H9 (cell line): ENCODE measurements around the gene ALOX12. TPM values are rescaled to one million over a fixed set of nuclear protein-coding genes. Genes with fewer than 3 reads are reported as not detected.

Experiments
- DNase-seq: peaks from one replicate; pipeline ENCODE4 v3.0.0-alpha.2; 2017
- H2AFZ ChIP-seq: one replicate; pipeline ENCODE4 v1.6.1; 2013; ENCODE audit warnings: mild to moderate bottlenecking, low read length, control low read depth, moderate library complexity
- H2AK5ac ChIP-seq: 2 replicates; pipeline ENCODE4 v1.6.1; 2013; ENCODE audit warnings: low read length, control low read depth, mixed read lengths; ENCODE audit not compliant: insufficient read length
- H2BK120ac ChIP-seq: one replicate; pipeline ENCODE4 v1.6.1; 2013; ENCODE audit warnings: low read depth, mild to moderate bottlenecking, low read length, control low read depth, inconsistent platforms; ENCODE audit not compliant: poor library complexity, severe bottlenecking
- H2BK12ac ChIP-seq: 2 replicates; pipeline ENCODE4 v1.6.1; 2013; ENCODE audit warnings: low read length, control low read depth, mixed read lengths, low read depth; ENCODE audit not compliant: insufficient read length
- H2BK15ac ChIP-seq: 2 replicates; pipeline ENCODE4 v1.6.1; 2013; ENCODE audit warnings: low read depth, low read length, control low read depth
- H2BK20ac ChIP-seq: one replicate; pipeline ENCODE4 v1.6.1; 2013; ENCODE audit warnings: low read depth, mild to moderate bottlenecking, low read length, control low read depth, inconsistent platforms; ENCODE audit not compliant: poor library complexity, severe bottlenecking
- H2BK5ac ChIP-seq: 2 replicates; pipeline ENCODE4 v1.6.1; 2013; ENCODE audit warnings: low read length, control low read depth, mixed read lengths; ENCODE audit not compliant: insufficient read length
- H3K14ac ChIP-seq: 2 replicates; pipeline ENCODE4 v1.6.1; 2013; ENCODE audit warnings: low read length, control low read depth; ENCODE audit not compliant: insufficient read depth
- H3K18ac ChIP-seq: 2 replicates; pipeline ENCODE4 v1.6.1; 2013; ENCODE audit warnings: low read depth, mild to moderate bottlenecking, mixed read lengths, low read length, control low read depth; ENCODE audit not compliant: insufficient read length
- H3K23ac ChIP-seq: 2 replicates; pipeline ENCODE4 v1.6.1; 2013; ENCODE audit warnings: low read length, control low read depth, mixed read lengths, low read depth; ENCODE audit not compliant: insufficient read length
- H3K23me2 ChIP-seq: 2 replicates; pipeline ENCODE4 v1.6.1; 2013; ENCODE audit warnings: low read depth, mild to moderate bottlenecking, mixed read lengths, low read length, control low read depth; ENCODE audit not compliant: insufficient read length, poor library complexity, severe bottlenecking
- H3K27ac ChIP-seq: 2 replicates; pipeline ENCODE4 v1.5.1; 2013; ENCODE audit warnings: low read length, control low read depth, mixed read lengths, low read depth; ENCODE audit not compliant: insufficient read length
- H3K27me3 ChIP-seq: 2 replicates; pipeline ENCODE4 v1.6.1; 2013; ENCODE audit warnings: low read length, control low read depth, inconsistent platforms; ENCODE audit not compliant: insufficient read depth
- H3K4ac ChIP-seq: 2 replicates; pipeline ENCODE4 v1.6.1; 2013; ENCODE audit warnings: low read depth, mild to moderate bottlenecking, control low read depth, inconsistent platforms, low read length, moderate library complexity
- H3K4me1 ChIP-seq: 2 replicates; pipeline ENCODE4 v1.6.1; 2013; ENCODE audit warnings: low read length, control low read depth, inconsistent platforms; ENCODE audit not compliant: insufficient read depth
- H3K4me2 ChIP-seq: 2 replicates; pipeline ENCODE4 v1.6.1; 2013; ENCODE audit warnings: low read length, control low read depth, mixed read lengths; ENCODE audit not compliant: insufficient read length, insufficient read depth
- H3K56ac ChIP-seq: 2 replicates; pipeline ENCODE4 v1.6.1; 2013; ENCODE audit warnings: low read depth, mild to moderate bottlenecking, mixed read lengths, low read length, control low read depth; ENCODE audit not compliant: insufficient read length
- H3K79me1 ChIP-seq: 2 replicates; pipeline ENCODE4 v1.6.1; 2013; ENCODE audit warnings: low read depth, mild to moderate bottlenecking, moderate library complexity, low read length, control low read depth, inconsistent platforms; ENCODE audit not compliant: insufficient read depth, poor library complexity, severe bottlenecking
- H3K79me2 ChIP-seq: 2 replicates; pipeline ENCODE4 v1.6.1; 2013; ENCODE audit warnings: low read length, control low read depth, inconsistent platforms; ENCODE audit not compliant: insufficient read depth
- H3K9ac ChIP-seq: 2 replicates; pipeline ENCODE4 v1.6.1; 2013; ENCODE audit warnings: low read length, control low read depth, mixed read lengths; ENCODE audit not compliant: insufficient read length; ENCODE audit errors: extremely low read depth
- H3K9me3 ChIP-seq: one replicate; pipeline ENCODE4 v1.6.1; 2013; ENCODE audit warnings: low read depth, low read length, inconsistent platforms; ENCODE audit not compliant: control insufficient read depth
- H3T11ph ChIP-seq: one replicate; pipeline ENCODE4 v1.6.1; 2013; ENCODE audit warnings: mild to moderate bottlenecking, low read length, control low read depth, inconsistent platforms
- H4K20me1 ChIP-seq: one replicate; pipeline ENCODE4 v1.6.1; 2013; ENCODE audit not compliant: control insufficient read depth, insufficient read length, insufficient read depth
- H4K5ac ChIP-seq: 2 replicates; pipeline ENCODE4 v1.6.1; 2013; ENCODE audit warnings: low read depth, mild to moderate bottlenecking, mixed read lengths, low read length, control low read depth; ENCODE audit not compliant: insufficient read length
- H4K8ac ChIP-seq: replicated peaks from 2 replicates; pipeline ENCODE4 v1.6.1; 2013; ENCODE audit warnings: low read length, control low read depth, mixed read lengths, low read depth; ENCODE audit not compliant: insufficient read length
- H4K91ac ChIP-seq: 2 replicates; pipeline ENCODE4 v1.6.1; 2013; ENCODE audit warnings: low read depth, mild to moderate bottlenecking, moderate library complexity, mixed read lengths, low read length, control low read depth; ENCODE audit not compliant: insufficient read length
- H3K27ac Mint-ChIP-seq, 3 experiments: 2 replicates in 2 of 3; 3 replicates in 1 of 3; pipeline ENCODE4 v1.8.0; 2020 to 2021; ENCODE audit warnings: mixed read lengths in 3 of 3, mild to moderate bottlenecking in 1 of 3, moderate library complexity in 1 of 3
- H3K27me3 Mint-ChIP-seq: 2 replicates; pipeline ENCODE4 v1.8.0; 2021; ENCODE audit warnings: low read depth, mild to moderate bottlenecking, moderate library complexity, mixed read lengths
- H3K36me3 Mint-ChIP-seq, 3 experiments: 2 replicates in 2 of 3; 3 replicates in 1 of 3; pipeline ENCODE4 v1.8.0; 2020 to 2021; ENCODE audit warnings: low read depth in 3 of 3, mixed read lengths in 3 of 3; ENCODE audit not compliant: insufficient read depth in 1 of 3
- H3K4me1 Mint-ChIP-seq, 2 experiments: 2 replicates each; pipeline ENCODE4 v1.8.0; 2020; ENCODE audit warnings: mixed read lengths in 2 of 2
- H3K4me3 Mint-ChIP-seq, 2 experiments: 2 replicates in 1 of 2; 3 replicates in 1 of 2; pipeline ENCODE4 v1.8.0; 2020 to 2021; ENCODE audit warnings: mild to moderate bottlenecking in 2 of 2, mixed read lengths in 2 of 2, moderate library complexity in 1 of 2
- H3K9me3 Mint-ChIP-seq, 2 experiments: 2 replicates in 1 of 2; 3 replicates in 1 of 2; pipeline ENCODE4 v1.8.0; 2020; ENCODE audit warnings: mild to moderate bottlenecking in 2 of 2, mixed read lengths in 2 of 2, moderate library complexity in 1 of 2
- WGBS: extraction: QIAGEN DNeasy Blood & Tissue Kit; methylation state at CpG from one replicate; pipeline ENCODE4 v1.1.7; 2013; ENCODE audit warnings: missing lambda C conversion rate, low lambda C conversion rate, mixed read lengths; ENCODE audit not compliant: insufficient read length; ENCODE audit errors: extremely low coverage; 5-methylcytosine and 5-hydroxymethylcytosine counted together
- long read RNA-seq: library from polyadenylated mRNA; unstranded; transcript quantifications from one replicate; pipeline ENCODE4 v2.0.0, GENCODE V29; 2020
- total RNA-seq: library from RNA; stranded (reverse); gene quantifications from 2 replicates; pipeline ENCODE4 v1.2.1, GENCODE V29; 2021
- TF ChIP-seq, protein P1 (sequence below): fragments of 200-600 bp; sonication (generic); conservative IDR thresholded peaks from 3 replicates; pipeline ENCODE4 v1.8.0; 2021; ENCODE audit warnings: antibody characterized with exemption, mild to moderate bottlenecking

ALOX12 gene, protein sequence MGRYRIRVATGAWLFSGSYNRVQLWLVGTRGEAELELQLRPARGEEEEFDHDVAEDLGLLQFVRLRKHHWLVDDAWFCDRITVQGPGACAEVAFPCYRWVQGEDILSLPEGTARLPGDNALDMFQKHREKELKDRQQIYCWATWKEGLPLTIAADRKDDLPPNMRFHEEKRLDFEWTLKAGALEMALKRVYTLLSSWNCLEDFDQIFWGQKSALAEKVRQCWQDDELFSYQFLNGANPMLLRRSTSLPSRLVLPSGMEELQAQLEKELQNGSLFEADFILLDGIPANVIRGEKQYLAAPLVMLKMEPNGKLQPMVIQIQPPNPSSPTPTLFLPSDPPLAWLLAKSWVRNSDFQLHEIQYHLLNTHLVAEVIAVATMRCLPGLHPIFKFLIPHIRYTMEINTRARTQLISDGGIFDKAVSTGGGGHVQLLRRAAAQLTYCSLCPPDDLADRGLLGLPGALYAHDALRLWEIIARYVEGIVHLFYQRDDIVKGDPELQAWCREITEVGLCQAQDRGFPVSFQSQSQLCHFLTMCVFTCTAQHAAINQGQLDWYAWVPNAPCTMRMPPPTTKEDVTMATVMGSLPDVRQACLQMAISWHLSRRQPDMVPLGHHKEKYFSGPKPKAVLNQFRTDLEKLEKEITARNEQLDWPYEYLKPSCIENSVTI
- 0.81 and 1.9 TPM in 2 replicates for total RNA-seq
- long read RNA-seq, partial matches to known transcripts: 0 of 8 reads
- long read RNA-seq, other reads (novel, unspliced or antisense): 5 of 8 reads

DNA sequence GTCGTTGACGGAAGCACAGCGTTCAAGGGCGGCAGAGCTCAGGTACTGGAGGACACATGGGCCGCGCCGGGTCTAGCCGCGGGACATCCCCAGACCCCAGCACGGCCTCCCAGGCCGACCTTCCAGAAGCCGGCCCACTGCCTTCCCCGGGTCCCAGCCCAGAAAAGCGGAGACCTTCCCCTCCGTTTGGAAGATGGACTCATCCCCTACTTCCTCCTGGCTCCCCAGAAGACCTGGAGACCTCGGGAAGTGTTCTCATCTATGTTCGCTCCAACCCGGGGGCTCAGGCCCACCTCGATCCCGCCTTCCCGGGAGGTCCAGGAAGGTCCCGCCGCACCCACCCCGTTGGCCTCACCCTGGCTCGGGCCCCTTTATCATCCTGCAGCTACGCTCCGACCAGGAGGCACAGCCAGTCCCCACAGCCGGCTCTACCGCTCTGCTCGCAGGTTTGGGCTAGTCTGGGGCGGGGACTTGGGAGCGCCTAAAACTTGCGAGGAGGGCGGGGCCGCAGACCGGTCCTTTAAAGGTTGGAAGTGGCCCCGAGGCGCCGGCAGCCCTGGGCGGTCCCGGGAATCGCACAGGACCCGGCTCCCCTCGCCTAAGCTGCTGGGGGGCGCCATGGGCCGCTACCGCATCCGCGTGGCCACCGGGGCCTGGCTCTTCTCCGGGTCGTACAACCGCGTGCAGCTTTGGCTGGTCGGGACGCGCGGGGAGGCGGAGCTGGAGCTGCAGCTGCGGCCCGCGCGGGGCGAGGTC, at the start of gene ALOX12:
Gene ALOX12 (plus strand): TSS at position 550 of the 756 bp plus-strand sequence. CDS start 69 bp downstream, at position 619.
- Mint-ChIP-seq H3K4me3 (peak within 1 kb of the TSS; percentile 74 to 80), H3K4me1 (peaks cover 2 to 4% of the 10 kb centered on the region in 2 experiments; a peak in 3 of 4 replicates), H3K36me3 (peaks cover 9 to 34% (median 11%) of the 10 kb centered on the region in 3 experiments; a peak in 6 of 7 replicates), H3K9me3 (no peaks in the 10 kb centered on the region), H3K27me3 (peaks cover 51% of the 10 kb centered on the region), H3K27ac (no peak within 1 kb of the TSS)
- Histone ChIP-seq H2BK12ac (no peak within 1 kb of the TSS), H2AK5ac (no peak within 1 kb of the TSS), H3K27me3 (peaks cover 2% of the 10 kb centered on the region; the same call in 1 of the 2 replicates), H3K9me3 (no peaks in the 10 kb centered on the region), H3K4me2 (peak within 1 kb of the TSS; percentile 52), H4K5ac (no peak within 1 kb of the TSS), H3K23ac (no peak within 1 kb of the TSS), H3K9ac (no peak within 1 kb of the TSS), H3K4ac (no peak within 1 kb of the TSS), H3K79me1 (no peaks in the 10 kb centered on the region), H2BK20ac (no peak within 1 kb of the TSS), H3T11ph (no peak within 1 kb of the TSS), H3K79me2 (no peaks in the 10 kb centered on the region), H2AFZ (no peak within 1 kb of the TSS), H4K91ac (no peak within 1 kb of the TSS), H3K27ac (no peak within 1 kb of the TSS), H3K14ac (no peak within 1 kb of the TSS), H2BK5ac (no peak within 1 kb of the TSS), H3K4me1 (no peaks in the 10 kb centered on the region), H3K56ac (no peak within 1 kb of the TSS), H2BK120ac (no peak within 1 kb of the TSS), H3K18ac (peak within 1 kb of the TSS; percentile 8), H2BK15ac (no peak within 1 kb of the TSS), H4K20me1 (no peaks in the 10 kb centered on the region), H4K8ac (no peak within 1 kb of the TSS), H3K23me2 (peaks cover 8% of the 10 kb centered on the region)
- TF ChIP-seq, protein P1, sequence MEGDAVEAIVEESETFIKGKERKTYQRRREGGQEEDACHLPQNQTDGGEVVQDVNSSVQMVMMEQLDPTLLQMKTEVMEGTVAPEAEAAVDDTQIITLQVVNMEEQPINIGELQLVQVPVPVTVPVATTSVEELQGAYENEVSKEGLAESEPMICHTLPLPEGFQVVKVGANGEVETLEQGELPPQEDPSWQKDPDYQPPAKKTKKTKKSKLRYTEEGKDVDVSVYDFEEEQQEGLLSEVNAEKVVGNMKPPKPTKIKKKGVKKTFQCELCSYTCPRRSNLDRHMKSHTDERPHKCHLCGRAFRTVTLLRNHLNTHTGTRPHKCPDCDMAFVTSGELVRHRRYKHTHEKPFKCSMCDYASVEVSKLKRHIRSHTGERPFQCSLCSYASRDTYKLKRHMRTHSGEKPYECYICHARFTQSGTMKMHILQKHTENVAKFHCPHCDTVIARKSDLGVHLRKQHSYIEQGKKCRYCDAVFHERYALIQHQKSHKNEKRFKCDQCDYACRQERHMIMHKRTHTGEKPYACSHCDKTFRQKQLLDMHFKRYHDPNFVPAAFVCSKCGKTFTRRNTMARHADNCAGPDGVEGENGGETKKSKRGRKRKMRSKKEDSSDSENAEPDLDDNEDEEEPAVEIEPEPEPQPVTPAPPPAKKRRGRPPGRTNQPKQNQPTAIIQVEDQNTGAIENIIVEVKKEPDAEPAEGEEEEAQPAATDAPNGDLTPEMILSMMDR: no peak
- no CpG with 5 or more reads among the region's 64 CpGs for WGBS
- DNase-seq: peak; percentile 86
